NAMALWA (cell line): ENCODE data around the gene DHX32.
"Not testable (repeated sequence)": the region's sequence is repeated elsewhere in the genome, so short reads cannot be mapped to it uniquely, and the experiment has no call there.

Source experiments
- DNase-seq: peaks from one replicate; pipeline ENCODE4 v3.0.0-alpha.2; 2015; ENCODE audit warnings: low spot score

The DHX32 gene

GRCh38 chr10:125881192-125881591, at the start of gene DHX32:
Gene DHX32 (minus strand): TSS chr10:125881292. CDS start chr10:125880824, 468 bp downstream.
- DNase-seq, result no peak

GRCh38 chr10:125929618-125930017, 48.5 kb upstream of the DHX32 start:
- no peak for DNase-seq

GRCh38 chr10:125928928-125929585, 48.0 kb upstream of the DHX32 start:
- DNase-seq, result no peak

- DNase-seq, result not testable (repeated sequence)
Observed at GRCh38 chr10:125927265-125927664, 46.2 kb upstream of the DHX32 start.

- DNase-seq, result no peak
Observed at GRCh38 chr10:125926247-125926646, 45.2 kb upstream of the DHX32 start.

GRCh38 chr10:125925262-125925834, 44.3 kb upstream of the DHX32 start:
- no peak for DNase-seq

- not testable (repeated sequence) for DNase-seq
Observed at GRCh38 chr10:125921643-125922306, 40.7 kb upstream of the DHX32 start.

GRCh38 chr10:125917704-125918361, 36.7 kb upstream of the DHX32 start:
- not testable (repeated sequence) for DNase-seq

GRCh38 chr10:125916977-125917376, 35.9 kb upstream of the DHX32 start:
- no peak for DNase-seq

GRCh38 chr10:125913277-125913676, 32.2 kb upstream of the DHX32 start:
- not testable (repeated sequence) for DNase-seq

- DNase-seq, result no peak
Observed at GRCh38 chr10:125911990-125912389, 30.9 kb upstream of the DHX32 start.

- DNase-seq, result no peak
Observed at GRCh38 chr10:125911145-125911544, 30.1 kb upstream of the DHX32 start.

GRCh38 chr10:125909491-125909890, 28.4 kb upstream of the DHX32 start:
- not testable (repeated sequence) for DNase-seq

GRCh38 chr10:125908813-125909212, 27.7 kb upstream of the DHX32 start:
- not testable (repeated sequence) for DNase-seq

GRCh38 chr10:125907598-125907997, 26.5 kb upstream of the DHX32 start:
- DNase-seq, result not testable (repeated sequence)

- DNase-seq, result not testable (repeated sequence)
Observed at GRCh38 chr10:125905069-125905994, 24.2 kb upstream of the DHX32 start.

GRCh38 chr10:125903135-125903640, 22.1 kb upstream of the DHX32 start:
- not testable (repeated sequence) for DNase-seq

- not testable (repeated sequence) for DNase-seq
Observed at GRCh38 chr10:125900963-125901362, 19.9 kb upstream of the DHX32 start.

- not testable (repeated sequence) for DNase-seq
Observed at GRCh38 chr10:125897317-125897716, 16.2 kb upstream of the DHX32 start.

GRCh38 chr10:125896088-125896934, 15.2 kb upstream of the DHX32 start, which contains the start of gene FANK1:
Gene FANK1 (plus strand): TSS chr10:125896564. CDS start chr10:125896643, 79 bp downstream.
- not testable (repeated sequence) for DNase-seq
